ENCODE measurements around the gene TAGLN.
"Not testable (repeated sequence)": the region's sequence is repeated elsewhere in the genome, so short reads cannot be mapped to it uniquely, and the experiment has no call there.

TAGLN gene

GRCh38 chr11:117182551-117182935 lies 16.6 kb upstream of the TAGLN start:
- TF ChIP-seq SP1 (IDR thresholded peaks at IDR 0.05), result no peak
- no peak for TF ChIP-seq HDGF (IDR thresholded peaks at IDR 0.05; ENCODE audit: borderline replicate concordance)
- no peak for TF ChIP-seq BHLHE40 (IDR thresholded peaks at IDR 0.05; ENCODE audit: borderline replicate concordance)
- TF ChIP-seq NFRKB (IDR thresholded peaks at IDR 0.05), result no peak
- TF ChIP-seq LEF1 (IDR thresholded peaks at IDR 0.05; ENCODE audit: borderline replicate concordance), result no peak
- no peak for TF ChIP-seq SUZ12 (IDR thresholded peaks at IDR 0.05)
- ChIA-PET POLR2A (interaction anchor here (6.1 kb wide), 1 partner anchor 38 kb away, joined by 58 read pairs; the partner anchor contains the start of gene PAFAH1B2), CTCF (interaction anchor here (2.2 kb wide), 1 partner anchor 39 kb away, joined by 10 read pairs; no protein-coding TSS in a partner anchor)
- DNase-seq (ENCODE audit: extremely low spot score), result no peak

- DNase-seq (ENCODE audit: extremely low spot score); CTCF ChIA-PET: not testable (repeated sequence)
- POLR2A ChIA-PET, result interaction anchor here (6.1 kb wide), 1 partner anchor 38 kb away, joined by 58 read pairs; the partner anchor contains the start of gene PAFAH1B2
These were observed 16.0 kb upstream of the TAGLN start for GRCh38 chr11:117183178-117183577.

- no peak for DNase-seq (ENCODE audit: extremely low spot score)
- TF ChIP-seq ELF4 (IDR thresholded peaks at IDR 0.05) (no peak), FOXM1 (IDR thresholded peaks at IDR 0.05; ENCODE audit: borderline replicate concordance) (no peak), TARDBP (IDR thresholded peaks at IDR 0.05) (no peak), BHLHE40 (IDR thresholded peaks at IDR 0.05; ENCODE audit: borderline replicate concordance) (no peak), HDGF (IDR thresholded peaks at IDR 0.05; ENCODE audit: borderline replicate concordance) (no peak), SUZ12 (IDR thresholded peaks at IDR 0.05) (no peak)
- ChIA-PET POLR2A (no interaction called here), CTCF (no interaction called here)
These were observed 15.3 kb upstream of the TAGLN start for GRCh38 chr11:117183724-117184349.

- TF ChIP-seq SUZ12 (IDR thresholded peaks at IDR 0.05) (no peak), L3MBTL2 (conservative IDR thresholded peaks at IDR 0.05) (no peak), LEF1 (IDR thresholded peaks at IDR 0.05; ENCODE audit: borderline replicate concordance) (no peak), ELF4 (IDR thresholded peaks at IDR 0.05) (no peak), SP1 (IDR thresholded peaks at IDR 0.05) (no peak), NFRKB (IDR thresholded peaks at IDR 0.05) (no peak), FOXA1 (IDR thresholded peaks at IDR 0.05) (no peak), BHLHE40 (IDR thresholded peaks at IDR 0.05; ENCODE audit: borderline replicate concordance) (no peak), ARNT (IDR thresholded peaks at IDR 0.05) (no peak), FOXK2 (IDR thresholded peaks at IDR 0.05) (no peak), ZNF384 (IDR thresholded peaks at IDR 0.05) (no peak), FOXM1 (IDR thresholded peaks at IDR 0.05; ENCODE audit: borderline replicate concordance) (no peak), HDGF (IDR thresholded peaks at IDR 0.05; ENCODE audit: borderline replicate concordance) (no peak), PKNOX1 (IDR thresholded peaks at IDR 0.05) (no peak), CTBP1 (IDR thresholded peaks at IDR 0.05; ENCODE audit: borderline replicate concordance) (no peak), TARDBP (IDR thresholded peaks at IDR 0.05) (no peak)
- POLR2A ChIA-PET, result interaction anchor here (0.7 kb wide), 1 partner anchor 9 kb away, joined by 3 read pairs; no protein-coding TSS in a partner anchor
- no peak for DNase-seq (ENCODE audit: extremely low spot score)
- CTCF ChIA-PET, result no interaction called here
These were observed 13.3 kb upstream of the TAGLN start for GRCh38 chr11:117185736-117186430.

- no peak for DNase-seq (ENCODE audit: extremely low spot score)
- TF ChIP-seq ELF4 (IDR thresholded peaks at IDR 0.05), result no peak
- TF ChIP-seq HDGF (IDR thresholded peaks at IDR 0.05; ENCODE audit: borderline replicate concordance), result no peak
- no peak for TF ChIP-seq PKNOX1 (IDR thresholded peaks at IDR 0.05)
- TF ChIP-seq FOXA1 (IDR thresholded peaks at IDR 0.05), result no peak
- no peak for TF ChIP-seq L3MBTL2 (conservative IDR thresholded peaks at IDR 0.05)
- TF ChIP-seq LEF1 (IDR thresholded peaks at IDR 0.05; ENCODE audit: borderline replicate concordance), result no peak
- no peak for TF ChIP-seq ZNF384 (IDR thresholded peaks at IDR 0.05)
- no peak for TF ChIP-seq SUZ12 (IDR thresholded peaks at IDR 0.05)
- TF ChIP-seq FOXM1 (IDR thresholded peaks at IDR 0.05; ENCODE audit: borderline replicate concordance), result no peak
- no peak for TF ChIP-seq BHLHE40 (IDR thresholded peaks at IDR 0.05; ENCODE audit: borderline replicate concordance)
- POLR2A ChIA-PET, result interaction anchor here (0.7 kb wide), 1 partner anchor 8 kb away, joined by 3 read pairs; no protein-coding TSS in a partner anchor
- CTCF ChIA-PET, result no interaction called here
These were observed 12.8 kb upstream of the TAGLN start for GRCh38 chr11:117186431-117186761.

- TF ChIP-seq FOXA1 (IDR thresholded peaks at IDR 0.05) (no peak), TARDBP (IDR thresholded peaks at IDR 0.05) (no peak), ARNT (IDR thresholded peaks at IDR 0.05) (no peak), FOXK2 (IDR thresholded peaks at IDR 0.05) (no peak), PKNOX1 (IDR thresholded peaks at IDR 0.05) (no peak), SUZ12 (IDR thresholded peaks at IDR 0.05) (no peak), CTBP1 (IDR thresholded peaks at IDR 0.05; ENCODE audit: borderline replicate concordance) (no peak), ELF4 (IDR thresholded peaks at IDR 0.05) (no peak), LEF1 (IDR thresholded peaks at IDR 0.05; ENCODE audit: borderline replicate concordance) (no peak), BHLHE40 (IDR thresholded peaks at IDR 0.05; ENCODE audit: borderline replicate concordance) (no peak), NFRKB (IDR thresholded peaks at IDR 0.05) (no peak), FOXM1 (IDR thresholded peaks at IDR 0.05; ENCODE audit: borderline replicate concordance) (no peak), SP1 (IDR thresholded peaks at IDR 0.05) (no peak), L3MBTL2 (conservative IDR thresholded peaks at IDR 0.05) (no peak), ZNF384 (IDR thresholded peaks at IDR 0.05) (no peak), HDGF (IDR thresholded peaks at IDR 0.05; ENCODE audit: borderline replicate concordance) (no peak)
- CTCF ChIA-PET, result no interaction called here
- POLR2A ChIA-PET, result no interaction called here
- DNase-seq (ENCODE audit: extremely low spot score), result no peak
These were observed 12.2 kb upstream of the TAGLN start for GRCh38 chr11:117187007-117187406.
